NOMO-1 treated with dmso at 0.1 percent for 144 hours (cell line): Measurements from ENCODE around the gene LARP4B.
"Not testable (repeated sequence)": the region's sequence is repeated elsewhere in the genome, so short reads cannot be mapped to it uniquely, and the experiment has no call there.

Source experiments
- DNase-seq: peaks from one replicate; lab custom pipeline; 2025; ENCODE audit not compliant: unreplicated experiment; lab: John Stamatoyannopoulos, UW

Gene LARP4B

GRCh38 chr10:958856-959255, 27.4 kb upstream of the LARP4B start:
- no peak for DNase-seq

- DNase-seq: no peak
These were observed 26.6 kb upstream of the LARP4B start for GRCh38 chr10:958106-958505.

- DNase-seq: no peak
These were observed 24.3 kb upstream of the LARP4B start for GRCh38 chr10:955820-956217.

- no peak for DNase-seq
These were observed 23.8 kb upstream of the LARP4B start for GRCh38 chr10:955127-955819.

- DNase-seq: no peak
These were observed 22.9 kb upstream of the LARP4B start for GRCh38 chr10:954396-954795.

- DNase-seq: no peak
These were observed 22.3 kb upstream of the LARP4B start for GRCh38 chr10:953836-954235.

GRCh38 chr10:949446-949845, 17.9 kb upstream of the LARP4B start:
- DNase-seq: no peak

GRCh38 chr10:948347-948746, 16.8 kb upstream of the LARP4B start:
- no peak for DNase-seq

GRCh38 chr10:947881-948280, 16.4 kb upstream of the LARP4B start:
- DNase-seq: no peak

GRCh38 chr10:947051-947450, 15.5 kb upstream of the LARP4B start:
- no peak for DNase-seq

- no peak for DNase-seq
These were observed 14.3 kb upstream of the LARP4B start for GRCh38 chr10:945778-946177.

GRCh38 chr10:944034-944831, 12.7 kb upstream of the LARP4B start:
- peak; percentile 79 for DNase-seq

GRCh38 chr10:943334-944033, 12.0 kb upstream of the LARP4B start:
- no peak for DNase-seq

- no peak for DNase-seq
These were observed 7.6 kb upstream of the LARP4B start for GRCh38 chr10:938941-939678.

GRCh38 chr10:934746-935406, 3.4 kb upstream of the LARP4B start:
- no peak for DNase-seq

- not testable (repeated sequence) for DNase-seq
These were observed 2.7 kb upstream of the LARP4B start for GRCh38 chr10:934165-934564.

- DNase-seq: no peak
These were observed 1.1 kb upstream of the LARP4B start for GRCh38 chr10:932589-932988.

GRCh38 chr10:930625-931325, 730 bp downstream of the LARP4B start:
- no peak for DNase-seq

GRCh38 chr10:929960-930624, 1.4 kb downstream of the LARP4B start:
- DNase-seq: peak; percentile 63

- DNase-seq: no peak
These were observed 4.4 kb downstream of the LARP4B start for GRCh38 chr10:927131-927530.
